Activated effector memory CD4-positive, alpha-beta T cell treated with Interleukin-2 at 50 U/mL for 16 hours (primary cell): Measurements from ENCODE around the gene TBX15.

Experiments
- DNase-seq: peaks from one replicate; pipeline ENCODE4 v3.0.0-alpha.2; 2020

The TBX15 gene

DNA sequence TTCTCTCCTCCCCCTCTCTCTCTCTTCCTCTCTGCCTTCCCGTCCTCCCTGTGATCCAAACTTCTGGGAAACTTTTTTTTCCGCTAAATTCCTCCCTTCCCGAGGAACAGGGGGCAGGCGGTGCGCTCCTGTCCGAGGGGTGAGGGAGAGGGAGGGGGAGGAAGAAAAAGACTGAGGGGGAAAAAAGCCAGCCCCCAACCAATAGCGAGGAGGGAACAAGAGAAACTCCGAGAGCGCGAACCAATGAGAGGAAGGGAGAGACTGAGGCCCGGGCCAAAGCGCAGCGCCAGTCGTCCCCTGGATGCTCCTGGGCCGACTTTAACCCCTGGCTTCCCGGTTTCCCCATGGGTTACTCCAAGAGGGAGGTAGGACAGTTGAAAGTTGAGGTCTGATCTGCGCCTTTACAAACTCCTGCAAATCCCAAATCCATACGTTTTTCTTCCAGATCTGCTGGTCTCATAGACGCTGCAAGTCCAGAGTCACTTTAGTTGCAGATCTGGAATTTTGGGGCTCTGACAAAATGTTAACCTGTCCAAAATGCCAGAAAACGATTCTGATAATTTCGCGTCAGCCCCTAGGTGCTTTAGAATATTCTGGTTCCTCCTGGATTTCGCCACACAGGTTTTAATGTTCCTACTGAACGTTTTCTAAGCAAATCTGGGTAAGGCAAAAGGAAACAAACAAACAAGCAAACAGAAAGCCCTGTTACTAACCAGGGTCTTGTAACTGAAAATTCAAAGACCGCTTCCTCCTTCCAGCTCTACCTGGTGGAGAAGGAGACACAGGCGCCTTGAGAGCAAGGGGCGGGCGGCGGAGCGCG, at the start of gene TBX15:
TBX15 (minus strand) TSS at position 158 of the 820 bp plus-strand sequence. CDS start 548 bp downstream, outside the sequence.
- DNase-seq: no peak

DNA sequence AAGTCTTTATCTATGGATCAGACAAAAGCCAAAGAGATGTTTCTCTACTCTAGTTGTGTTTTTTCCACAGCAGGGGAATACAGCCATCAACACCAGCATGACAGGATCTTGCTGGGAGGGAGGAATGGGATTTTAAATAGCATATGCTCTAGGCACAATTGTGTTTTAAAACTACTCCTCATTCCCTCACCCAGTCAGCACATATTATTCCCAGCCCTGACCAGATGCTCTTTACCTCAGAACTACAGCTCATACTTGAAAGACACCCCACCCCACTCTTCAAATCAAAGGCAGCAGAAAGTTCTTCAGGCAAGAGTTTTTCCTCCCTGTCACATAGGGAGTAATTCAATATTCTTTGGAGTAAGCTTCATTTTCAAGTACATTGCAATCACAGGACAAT, 46.2 kb upstream of the TBX15 start:
- DNase-seq: no peak

DNA sequence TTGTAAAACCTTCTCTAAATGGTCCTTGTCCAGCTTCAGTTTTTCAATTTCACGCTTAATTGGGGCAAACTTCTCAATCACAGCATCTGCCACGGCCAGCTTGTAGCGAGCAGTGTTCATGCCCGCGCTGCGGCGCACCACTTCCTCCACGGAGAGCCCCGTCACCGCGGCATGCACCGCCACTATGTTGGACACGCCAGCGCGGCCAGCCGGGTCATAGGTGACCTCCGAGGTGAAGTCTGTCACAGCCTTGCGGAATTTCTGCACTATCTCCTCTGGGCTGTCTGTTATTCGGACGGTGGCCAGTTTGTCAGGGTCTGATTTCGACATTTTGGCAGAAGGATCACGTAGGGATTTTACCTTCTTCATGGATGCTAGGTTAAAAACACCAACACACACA, 44.8 kb upstream of the TBX15 start:
- no peak for DNase-seq

DNA sequence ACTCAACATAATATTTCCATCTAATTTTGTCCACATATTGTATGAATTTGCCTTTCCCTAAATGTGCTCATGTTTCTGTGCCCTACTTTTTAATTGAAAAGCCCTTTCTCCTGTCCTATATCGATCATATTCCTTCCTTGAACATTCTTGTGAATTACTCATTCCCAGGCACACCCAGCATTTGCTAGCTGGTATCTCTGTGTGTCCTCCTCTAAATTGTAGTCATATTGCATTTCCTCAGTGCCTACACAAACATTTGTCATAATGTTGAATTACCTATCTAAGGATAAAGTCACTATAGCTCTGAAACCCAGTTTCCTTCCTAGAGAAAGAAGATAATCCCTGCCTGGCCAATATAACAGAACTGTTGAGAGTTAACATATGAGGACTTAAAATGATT, 39.6 kb upstream of the TBX15 start:
- DNase-seq: no peak

DNA sequence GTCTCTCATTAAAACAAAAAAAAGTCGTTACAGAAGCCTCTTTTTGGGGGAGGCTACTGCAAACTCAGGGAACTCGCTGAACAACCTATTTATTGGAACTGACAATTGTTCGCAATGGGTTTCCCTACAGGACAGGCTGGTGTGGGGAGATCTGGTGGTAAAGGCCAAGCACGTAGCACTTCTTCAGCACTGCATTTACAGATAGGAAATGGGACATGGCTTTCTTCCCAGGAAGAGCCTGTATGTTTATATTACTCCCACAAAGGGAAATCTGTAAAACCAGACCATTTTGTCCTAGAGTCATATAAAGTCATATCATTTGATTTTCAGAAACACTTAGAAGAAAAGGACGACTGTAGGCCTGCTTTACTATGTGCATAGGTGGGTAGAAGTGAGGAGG, 38.8 kb upstream of the TBX15 start:
- DNase-seq: no peak

DNA sequence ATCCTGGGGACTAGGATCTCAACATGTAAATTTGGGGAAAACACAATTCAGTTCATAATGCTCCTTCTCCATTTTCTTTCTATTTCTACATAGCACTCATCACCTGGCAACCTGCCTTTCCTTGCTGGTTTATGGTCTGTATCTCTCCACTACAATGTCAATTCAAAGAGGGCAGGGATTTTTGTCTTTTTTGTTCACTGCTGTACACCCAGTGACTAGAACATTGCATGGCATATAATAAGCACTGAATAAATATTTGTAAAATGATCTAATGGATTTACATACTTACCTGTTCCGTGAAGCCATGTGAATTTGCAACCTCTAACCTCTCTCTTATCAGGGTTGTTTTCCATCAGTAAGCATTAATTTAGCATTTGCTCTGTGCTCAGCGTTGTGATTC, 27.4 kb upstream of the TBX15 start:
- DNase-seq: no peak

DNA sequence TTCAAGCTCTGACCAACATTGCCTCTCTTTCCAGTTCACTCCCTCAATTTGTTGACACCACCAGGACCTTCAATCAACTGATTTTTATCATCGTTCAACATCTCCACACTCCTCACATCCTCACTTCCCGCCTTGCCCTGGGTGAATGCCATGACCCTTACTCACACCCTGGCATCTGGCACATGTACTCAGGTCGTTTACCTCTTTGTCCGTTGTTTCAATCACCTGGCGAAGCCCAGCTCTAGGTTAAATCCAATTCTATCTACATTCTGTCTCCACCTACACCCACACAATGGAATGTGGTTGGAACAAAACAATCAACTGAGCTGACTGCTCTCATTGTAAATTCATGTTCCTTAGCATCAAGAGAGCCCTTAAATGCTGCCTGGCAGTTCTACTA, 24.2 kb upstream of the TBX15 start:
- DNase-seq: no peak

DNA sequence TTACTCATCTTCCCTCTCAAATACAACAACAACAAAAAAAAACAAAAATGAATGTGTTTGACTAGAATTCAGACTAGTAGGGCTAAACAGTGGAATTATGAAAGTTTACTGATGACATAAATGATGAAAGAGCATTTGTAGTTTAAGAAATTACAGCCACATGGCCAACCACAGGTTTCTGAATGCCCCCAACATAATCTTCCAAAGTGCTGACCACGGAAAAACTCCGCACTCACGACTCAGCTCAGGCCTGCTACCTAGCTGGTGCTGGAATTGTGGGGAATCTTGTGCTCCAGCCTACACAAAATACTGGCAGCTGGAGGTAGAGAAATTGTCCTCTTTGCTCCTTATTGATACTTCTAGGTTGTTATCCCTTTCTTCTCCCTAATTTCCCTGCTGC, 23.6 kb upstream of the TBX15 start:
- no peak for DNase-seq

DNA sequence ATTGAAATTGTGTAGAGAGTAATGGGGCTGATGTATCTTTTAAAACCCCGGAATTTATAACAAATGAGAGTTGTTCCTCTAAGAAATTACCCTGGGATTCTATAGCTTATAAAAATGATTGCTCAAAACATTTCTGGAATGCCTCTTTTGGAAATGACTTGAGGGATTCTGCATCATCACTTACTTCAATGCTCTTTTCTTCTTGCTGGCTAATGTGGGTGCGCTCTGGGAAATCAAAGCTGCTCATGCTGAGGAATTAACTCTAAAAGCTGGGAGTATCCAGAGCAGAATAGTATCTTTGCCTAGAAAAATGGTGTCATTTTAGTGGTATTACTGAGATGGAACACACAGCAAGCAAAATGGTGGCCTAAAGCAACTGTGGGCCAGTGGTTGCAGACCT, 23.0 kb upstream of the TBX15 start:
- no peak for DNase-seq

DNA sequence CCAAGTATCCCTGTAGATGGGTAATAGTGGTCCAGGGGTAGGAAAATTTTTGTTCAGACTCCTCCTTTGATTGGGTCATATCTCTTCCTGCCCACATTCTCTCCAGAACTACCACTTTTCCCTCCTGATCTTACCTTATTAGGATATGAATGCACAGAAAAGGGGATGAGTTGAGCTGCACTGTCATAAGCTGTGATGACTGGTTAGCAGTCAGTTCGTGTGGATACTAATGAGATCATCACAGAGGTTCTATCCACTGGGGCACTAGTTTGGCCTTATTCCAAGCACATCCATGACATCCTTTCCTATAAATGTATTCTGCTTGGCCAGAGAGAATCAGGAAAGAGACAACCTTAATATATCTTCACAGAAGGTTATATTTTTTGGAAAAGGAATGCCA, 22.1 kb upstream of the TBX15 start:
- DNase-seq: no peak

DNA sequence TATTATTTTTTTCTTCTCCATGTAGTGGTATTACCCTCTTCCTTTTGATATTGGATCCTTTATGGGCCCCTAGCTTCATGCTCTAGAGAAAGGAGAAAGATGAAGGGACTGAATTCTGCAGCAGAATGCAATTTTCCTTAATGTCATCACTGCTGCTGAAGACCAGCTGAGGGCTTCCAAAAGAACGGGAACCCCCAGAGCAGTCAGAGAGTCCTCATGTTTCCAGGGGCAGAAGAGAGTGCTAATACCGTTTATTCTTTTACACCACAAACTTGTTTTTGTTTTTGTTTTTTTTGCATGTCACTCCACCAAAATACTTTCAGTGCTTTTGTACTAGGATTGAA, 21.1 kb upstream of the TBX15 start:
- no peak for DNase-seq

DNA sequence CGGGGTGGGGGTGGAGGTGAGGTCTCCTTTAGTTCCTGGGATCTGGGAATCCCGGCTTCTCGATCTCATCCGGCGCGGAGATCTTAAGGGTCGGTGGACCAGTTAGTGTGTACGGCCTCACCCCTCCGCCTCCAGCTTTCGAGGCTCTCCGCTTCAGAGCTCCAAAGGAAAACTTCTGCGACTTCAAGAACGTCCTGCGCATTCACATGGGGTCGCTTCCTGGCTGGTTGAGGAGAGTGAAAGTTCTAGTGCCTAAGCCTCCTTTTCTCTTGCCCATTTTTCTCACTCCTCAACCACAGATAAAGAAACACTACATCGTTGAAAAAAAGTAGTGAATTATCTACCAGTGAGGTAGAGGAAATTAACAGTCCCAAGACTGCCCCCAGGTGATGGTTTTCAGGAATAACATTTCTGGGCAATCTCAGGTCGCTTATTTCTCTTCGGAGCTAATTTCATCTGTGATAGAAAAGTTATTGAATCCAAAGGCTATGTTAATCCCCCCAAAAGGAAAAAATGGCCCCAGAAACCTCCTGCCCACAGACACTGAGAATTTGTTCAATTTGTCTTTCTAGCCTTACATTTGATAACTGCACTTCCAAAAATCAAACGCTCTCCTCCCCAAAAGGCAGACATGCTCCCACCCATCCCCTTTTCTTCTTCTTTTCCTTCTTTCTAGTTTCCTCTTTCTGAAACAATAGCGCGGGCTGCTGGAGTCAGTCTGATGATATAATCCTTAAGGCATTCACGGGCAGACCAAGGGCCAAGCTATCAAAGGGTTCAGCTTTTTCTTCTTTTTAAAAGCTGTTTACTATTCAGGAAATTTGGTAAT, 20.6 kb upstream of the TBX15 start:
- DNase-seq: no peak

DNA sequence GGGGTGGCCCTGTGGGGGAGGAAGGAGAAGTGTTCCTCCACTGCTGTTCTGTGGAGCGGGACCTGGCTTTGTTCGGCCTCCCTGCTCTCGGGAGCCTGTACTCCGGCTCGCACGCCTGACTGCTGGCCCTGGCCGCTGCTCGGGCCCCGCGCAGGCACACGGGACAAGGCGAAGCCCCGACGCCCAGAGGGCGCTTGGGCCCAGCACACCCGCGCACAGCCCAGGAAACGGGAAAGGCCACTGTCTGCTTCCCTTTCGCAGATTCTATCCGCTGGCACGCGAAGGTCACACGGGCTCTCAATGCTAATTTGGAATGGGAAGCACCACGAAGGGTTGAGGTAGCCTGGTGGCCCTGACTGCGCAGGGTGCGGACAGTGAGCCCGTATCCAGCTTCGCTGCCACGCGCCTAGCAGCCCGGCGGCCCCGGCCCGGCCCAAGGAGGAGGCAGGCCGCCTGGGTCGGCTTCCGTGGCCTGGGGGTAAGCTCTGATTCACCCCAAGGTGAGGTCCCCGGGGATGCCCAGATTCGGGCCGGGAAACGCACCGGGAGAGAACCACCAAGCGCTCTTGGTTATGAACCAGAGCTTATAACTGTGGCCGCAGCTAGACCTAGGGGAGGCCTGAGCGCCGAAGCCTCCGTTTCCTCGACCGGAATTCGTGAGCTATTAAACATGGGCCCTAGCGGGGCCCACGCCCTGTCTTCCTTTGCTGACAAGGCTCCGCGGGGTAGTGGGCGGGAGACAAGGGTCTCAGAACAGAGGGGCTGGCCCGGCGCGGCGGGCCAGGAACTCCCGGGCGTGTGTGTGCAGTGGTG, 19.7 kb upstream of the TBX15 start:
- DNase-seq: no peak

DNA sequence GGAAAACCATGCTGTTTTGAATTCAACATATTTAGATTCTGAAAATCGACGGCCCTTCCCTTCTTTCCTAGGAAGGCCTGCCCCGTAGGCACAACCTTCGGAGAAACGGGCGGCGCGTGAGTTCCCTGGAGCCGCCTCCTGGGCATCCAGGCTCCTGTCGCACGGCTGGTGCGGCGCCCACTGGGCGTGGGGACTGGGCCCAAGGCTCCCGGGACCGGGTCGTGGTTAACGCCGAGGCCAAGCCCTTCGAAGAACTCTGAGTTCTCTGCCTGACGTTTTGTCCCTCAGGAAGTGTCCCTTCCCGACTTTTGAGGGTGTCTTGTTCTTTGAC, 19.2 kb upstream of the TBX15 start:
- DNase-seq: no peak

DNA sequence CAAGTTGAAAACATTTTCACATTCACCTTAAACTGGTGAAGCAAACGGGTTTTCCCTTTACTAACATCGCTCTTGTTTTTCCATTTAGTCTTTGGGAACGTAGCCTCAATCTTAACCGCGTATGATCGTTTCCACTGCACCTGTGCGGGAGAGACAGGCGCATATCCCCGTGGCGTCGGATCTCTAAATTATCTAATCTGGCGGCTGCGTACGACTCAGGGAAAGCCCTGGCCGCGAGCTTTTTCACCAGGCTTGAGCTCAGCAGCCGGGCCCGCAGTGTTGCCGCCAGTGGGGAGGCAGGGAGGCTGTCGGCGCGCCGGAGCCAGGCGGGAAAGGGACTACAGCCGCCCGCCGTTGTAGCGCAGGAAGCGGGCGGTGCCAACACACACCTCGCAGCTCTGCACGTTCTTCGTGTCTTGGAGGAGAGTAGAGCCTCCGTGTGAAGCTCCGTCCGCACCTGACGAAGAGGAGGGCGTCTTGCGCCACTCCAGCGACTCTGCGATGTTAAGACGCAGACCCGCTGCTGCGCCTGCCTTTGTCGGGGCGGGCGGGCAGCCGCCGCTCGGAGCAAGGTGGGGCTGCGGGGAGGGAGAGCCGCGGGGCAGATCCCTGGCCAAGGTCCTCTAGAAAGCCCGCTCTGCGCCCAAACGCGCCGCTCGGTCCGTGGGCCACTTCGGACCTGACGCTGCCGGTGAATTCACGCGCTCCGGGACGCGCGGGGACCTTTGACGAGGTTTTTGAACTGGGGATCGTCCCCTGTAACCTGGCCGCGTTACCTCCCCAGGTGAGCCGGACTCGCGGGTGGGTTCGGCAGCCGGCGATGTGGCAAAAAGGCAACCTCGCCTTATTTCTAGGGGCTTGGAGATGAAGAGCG, 18.5 kb upstream of the TBX15 start:
- DNase-seq: no peak

DNA sequence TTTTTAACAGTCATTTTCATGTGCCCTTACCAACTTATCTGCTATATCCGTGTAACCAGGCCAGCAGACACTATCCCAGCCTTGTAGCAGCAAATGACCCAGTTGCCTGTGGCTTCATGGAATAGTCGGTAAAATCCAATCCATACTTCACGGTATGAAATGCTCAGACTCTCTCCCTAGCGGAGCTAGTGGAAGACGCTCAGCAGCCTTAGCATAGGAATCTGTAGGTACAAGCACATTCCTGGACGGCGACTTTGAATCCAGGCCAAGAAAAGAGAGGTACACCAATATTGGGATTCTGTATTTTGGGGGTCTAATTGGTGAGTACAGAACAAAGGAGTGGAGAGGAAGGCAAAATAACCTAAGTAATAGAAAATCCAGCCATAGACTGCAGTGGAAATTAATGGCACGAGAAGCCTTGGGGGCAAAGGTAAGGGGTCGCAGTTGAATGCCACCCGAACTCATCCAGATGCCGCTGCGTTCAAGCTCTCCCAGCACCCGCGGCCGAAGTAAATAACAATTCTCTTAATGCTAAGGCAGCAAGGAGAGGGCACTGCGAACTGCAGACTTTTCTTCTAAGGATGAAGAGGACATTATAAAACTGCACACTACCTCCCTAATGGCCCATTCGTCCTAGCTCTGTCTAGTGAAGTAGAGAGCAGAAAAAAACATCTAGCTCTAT, 17.7 kb upstream of the TBX15 start:
- DNase-seq: no peak

DNA sequence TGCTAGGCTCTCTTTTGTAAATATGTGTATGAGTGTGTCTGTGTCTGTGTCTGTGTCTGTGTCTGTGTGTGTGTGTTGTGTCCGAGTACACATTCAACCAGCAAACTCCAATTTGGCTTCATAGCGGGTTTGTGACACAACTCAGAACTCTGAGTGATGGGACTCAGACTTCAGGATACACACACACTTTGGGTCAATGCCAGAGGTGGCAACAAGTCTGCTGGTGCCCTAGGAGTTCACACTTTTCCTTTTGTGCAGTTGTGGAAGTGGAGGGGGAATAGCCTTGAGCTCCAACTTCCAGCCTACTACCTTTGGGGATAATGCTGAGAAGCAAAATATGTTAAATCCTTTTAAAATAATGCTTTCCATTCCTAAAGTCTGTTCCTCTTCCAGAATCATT, 16.6 kb upstream of the TBX15 start:
- DNase-seq: no peak

DNA sequence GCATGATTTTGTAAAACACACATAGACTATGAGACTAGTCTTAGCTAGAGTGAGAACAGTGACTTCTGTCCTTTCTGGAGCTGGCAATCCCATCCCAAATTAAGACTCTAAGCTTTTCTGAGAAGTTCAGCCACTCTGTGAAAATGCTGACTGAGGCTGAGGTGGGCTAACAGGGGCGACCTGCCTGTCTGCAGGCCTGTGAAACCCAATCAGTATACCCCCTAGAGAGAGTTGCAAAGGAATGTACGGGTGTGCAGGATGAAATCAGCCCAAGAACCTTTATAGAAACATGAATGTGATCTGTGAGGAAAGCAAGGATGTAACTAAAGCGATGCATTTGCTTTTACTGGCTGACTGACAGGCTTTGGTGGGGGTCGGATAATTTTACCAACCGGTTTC, 16.0 kb upstream of the TBX15 start:
- DNase-seq: no peak

DNA sequence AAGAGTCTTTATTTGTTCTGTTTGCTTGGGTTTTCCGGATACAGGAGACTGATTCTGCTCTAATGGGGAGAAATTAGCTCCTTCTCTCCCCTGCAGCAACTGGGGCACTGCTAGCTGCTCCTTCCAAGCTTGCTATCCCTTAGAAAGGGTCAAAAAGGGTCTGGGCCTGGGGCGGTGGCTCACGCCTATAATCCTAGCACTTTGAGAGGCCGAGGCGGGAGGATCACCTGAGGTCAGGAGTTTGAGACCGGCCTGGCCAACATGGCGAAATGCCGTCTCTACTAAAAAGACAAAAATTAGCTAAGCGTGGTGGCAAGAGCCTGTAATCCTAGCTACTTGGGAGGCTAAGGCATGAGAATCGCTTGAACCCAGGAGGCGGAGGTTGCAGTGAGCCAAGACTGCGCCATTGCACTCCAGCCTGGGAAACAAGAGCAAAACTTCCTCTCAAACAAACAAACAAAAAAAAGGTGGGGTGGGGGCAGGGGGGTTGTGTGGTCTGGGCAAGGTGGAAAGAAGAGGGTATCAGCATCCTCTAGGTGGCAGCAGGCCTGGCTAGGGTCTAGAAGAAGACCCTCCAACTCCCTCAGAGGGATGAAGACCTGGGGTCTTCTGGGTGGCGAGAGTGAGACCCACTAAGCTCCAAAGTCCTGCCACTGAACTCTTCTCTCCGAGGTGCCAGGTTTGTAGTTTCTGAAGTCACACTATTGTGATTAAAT, 15.4 kb upstream of the TBX15 start:
- no peak for DNase-seq

DNA sequence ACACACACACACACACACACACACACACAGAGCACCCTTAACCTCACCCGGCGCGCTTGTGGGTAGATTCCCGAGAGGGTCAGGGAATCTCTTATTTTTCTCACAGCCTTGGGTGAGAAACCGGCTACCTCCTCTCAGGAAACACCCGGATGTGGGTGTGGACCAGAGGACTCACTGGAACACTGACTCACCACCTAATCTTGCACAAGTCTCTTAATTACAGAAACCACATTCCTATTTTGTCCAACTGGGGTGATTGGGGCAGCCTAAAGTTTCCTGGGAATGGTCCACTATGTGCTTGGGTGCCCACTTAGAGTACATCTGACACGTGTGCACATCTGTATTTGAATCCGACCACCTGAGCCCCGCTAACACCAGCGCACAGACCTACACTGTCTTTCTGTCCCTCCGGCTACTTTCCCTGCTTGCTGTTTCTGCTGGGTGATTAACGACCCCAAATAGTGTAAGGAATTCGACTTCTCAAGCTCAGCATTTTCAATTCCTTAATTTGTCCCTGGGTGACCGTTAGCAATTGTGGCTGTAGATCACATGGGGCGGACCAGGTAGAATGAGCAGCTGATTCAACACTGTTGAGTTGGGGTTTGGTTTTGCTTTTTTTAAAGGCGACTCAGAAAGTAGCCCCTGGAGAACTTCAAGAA, 14.0 kb upstream of the TBX15 start:
- no peak for DNase-seq
